Vagina (tissue), 2 donors: ENCODE data around the gene FUBP1. TPM values are rescaled to one million over a fixed set of nuclear protein-coding genes. Genes with fewer than 3 reads are reported as not detected.
A peak's percentile ranks its signal among the peaks of the same experiment; 100 is the strongest.

Experiments used
- DNase-seq, 2 donors: peaks; one replicate each; pipeline ENCODE4 v3.0.0-alpha.2; 2017; ENCODE audit errors: extremely low spot score in 2 of 2
- H3K27ac ChIP-seq: fragments of 200-600 bp; sonication (generic); one replicate; pipeline ENCODE4 v1.5.1; 2019
- H3K27me3 ChIP-seq: fragments of 200-600 bp; sonication (generic); one replicate; pipeline ENCODE4 v1.5.1; 2019
- H3K36me3 ChIP-seq, 2 donors: fragments of 200-600 bp; sonication (generic); one replicate each; pipeline ENCODE4 v1.5.1; 2017 to 2019
- H3K4me1 ChIP-seq: fragments of 200-600 bp; sonication (generic); one replicate; pipeline ENCODE4 v1.5.1; 2019
- H3K4me3 ChIP-seq, 2 donors: fragments of 200-600 bp; sonication (generic); 1 replicate in 1 of 2; 2 replicates in 1 of 2; pipeline ENCODE4 v1.5.1; 2016 to 2019
- H3K9me3 ChIP-seq: fragments of 200-600 bp; sonication (generic); one replicate; pipeline ENCODE4 v1.5.1; 2019
- CTCF ChIP-seq, 3 experiments: fragments of 450-650 bp in 2 of 3; fragments of 200-600 bp in 1 of 3; sonication (generic) in 1 of 3; IDR thresholded peaks; one replicate each; pipeline ENCODE4 v1.5.1; 2017 to 2019; ENCODE audit warnings: antibody characterized with exemption in 3 of 3, mild to moderate bottlenecking in 2 of 3, moderate library complexity in 2 of 3
- POLR2A ChIP-seq, 2 donors: fragments of 450-650 bp; IDR thresholded peaks; one replicate each; pipeline ENCODE4 v1.6.1; 2017; ENCODE audit warnings: antibody characterized with exemption in 2 of 2, mild to moderate bottlenecking in 2 of 2, moderate library complexity in 2 of 2
- POLR2AphosphoS5 ChIP-seq, 2 donors: sonication (generic); formaldehyde crosslinking; IDR thresholded peaks; one replicate each; pipeline ENCODE4 v1.9.0; 2017; ENCODE audit warnings: antibody characterized with exemption in 2 of 2, mild to moderate bottlenecking in 2 of 2, low read depth in 1 of 2; ENCODE audit not compliant: insufficient read depth in 1 of 2
- intact Hi-C: fragments of 100-400 bp; cut with DNase I; formaldehyde crosslinking; loops from one replicate; pipeline ENCODE4 v1.15.1; 2023
- small RNA-seq: library from RNA; depleted of rRNA; stranded (forward); fragments of <200 nt; gene quantifications from one replicate; pipeline ENCODE3, GENCODE V24; 2016
- total RNA-seq: library from RNA; depleted of rRNA; stranded (reverse); fragments of >200 nt; gene quantifications from one replicate; pipeline ENCODE4 v1.2.3, GENCODE V29; 2016

FUBP1 gene
- total RNA-seq, 1 donor from 2014 or later: 85.7 TPM

GRCh38 chr1:77906019-77906545, 72.8 kb downstream of the FUBP1 start:
- DNase-seq: no peak
- intact Hi-C loops: no loop called here
- Histone ChIP-seq H3K36me3 (no peaks in the 10 kb centered on the region), H3K27ac (no peak overlapping the region), H3K27me3 (no peaks in the 10 kb centered on the region), H3K4me1 (no peaks in the 10 kb centered on the region), H3K9me3 (no peaks in the 10 kb centered on the region), H3K4me3 (no peak overlapping the region)
- TF ChIP-seq POLR2AphosphoS5 (IDR thresholded peaks at IDR 0.05; ENCODE audit: insufficient read depth in 1 of 2, low read depth in 1 of 2) (no peak), POLR2A (IDR thresholded peaks at IDR 0.05) (no peak), CTCF (IDR thresholded peaks at IDR 0.05) (no peak)

- H3K36me3 ChIP-seq: no peaks in the 10 kb centered on the region
- H3K27me3 ChIP-seq: no peaks in the 10 kb centered on the region
- H3K9me3 ChIP-seq: no peaks in the 10 kb centered on the region
- TF ChIP-seq CTCF (IDR thresholded peaks at IDR 0.05) (no peak), POLR2A (IDR thresholded peaks at IDR 0.05) (no peak), POLR2AphosphoS5 (IDR thresholded peaks at IDR 0.05; ENCODE audit: insufficient read depth in 1 of 2, low read depth in 1 of 2) (no peak)
- no peak overlapping the region for H3K27ac ChIP-seq
- DNase-seq: no peak
- no peaks in the 10 kb centered on the region for H3K4me1 ChIP-seq
- intact Hi-C loops: no loop called here
- H3K4me3 ChIP-seq: no peak overlapping the region
These were observed 73.3 kb downstream of the FUBP1 start for GRCh38 chr1:77905603-77906002.

GRCh38 chr1:77900687-77901293, 78.1 kb downstream of the FUBP1 start:
- no peaks in the 10 kb centered on the region for H3K27me3 ChIP-seq
- no peaks in the 10 kb centered on the region for H3K36me3 ChIP-seq
- DNase-seq: no peak
- no peaks in the 10 kb centered on the region for H3K9me3 ChIP-seq
- TF ChIP-seq POLR2A (IDR thresholded peaks at IDR 0.05): no peak
- TF ChIP-seq CTCF (IDR thresholded peaks at IDR 0.05): peak in 2 of 3 experiments; percentile 38 to 48
- no peak overlapping the region for H3K27ac ChIP-seq
- no peak overlapping the region for H3K4me3 ChIP-seq
- H3K4me1 ChIP-seq: no peaks in the 10 kb centered on the region
- intact Hi-C loops: no loop called here

GRCh38 chr1:77899647-77900320, 79.1 kb downstream of the FUBP1 start:
- no peaks in the 10 kb centered on the region for H3K36me3 ChIP-seq
- TF ChIP-seq POLR2A (IDR thresholded peaks at IDR 0.05): no peak
- TF ChIP-seq POLR2AphosphoS5 (IDR thresholded peaks at IDR 0.05; ENCODE audit: insufficient read depth in 1 of 2, low read depth in 1 of 2): no peak
- TF ChIP-seq CTCF (IDR thresholded peaks at IDR 0.05): no peak
- H3K4me1 ChIP-seq: no peaks in the 10 kb centered on the region
- no peak overlapping the region for H3K4me3 ChIP-seq
- intact Hi-C loops: no loop called here
- no peaks in the 10 kb centered on the region for H3K9me3 ChIP-seq
- H3K27me3 ChIP-seq: no peaks in the 10 kb centered on the region
- no peak for DNase-seq
- no peak overlapping the region for H3K27ac ChIP-seq

Small RNA genes lying within 50 kb of the gene (small RNA-seq; reads per million reads assigned to genes)
- not detected for gene AC103591.3

Other genes with a start within 250 kb of the FUBP1 start
- 65.3 TPM for gene USP33, start 219.2 kb downstream of the FUBP1 start, total RNA-seq
- 10.8 TPM for gene MIGA1, start 199.4 kb downstream of the FUBP1 start, total RNA-seq
- gene NEXN, start 90.4 kb downstream of the FUBP1 start, total RNA-seq: 20.1 TPM
- gene DNAJB4, start 25.9 kb upstream of the FUBP1 start, total RNA-seq: 20.9 TPM
- gene GIPC2, start 66.9 kb upstream of the FUBP1 start, total RNA-seq: 2.7 TPM